HCT116 (cell line): ENCODE data around the gene TMEM266.

ENCODE experiments used
- CEBPB ChIP-seq: IDR thresholded peaks from 2 replicates; pipeline ENCODE4 v1.6.1; 2012; ENCODE audit warnings: low read depth
- CTCF ChIP-seq, 3 experiments: fragments of 200-600 bp in 1 of 3; sonication (generic) in 1 of 3; IDR thresholded peaks in 2 of 3; conservative IDR thresholded peaks in 1 of 3; 2 replicates each; pipeline ENCODE4 v1.5.1; 2012 to 2017; ENCODE audit warnings: low read depth in 2 of 3, low read length in 2 of 3, antibody characterized with exemption in 1 of 3, borderline replicate concordance in 1 of 3, control low read depth in 1 of 3, mild to moderate bottlenecking in 1 of 3, mixed read lengths in 1 of 3, mixed run types in 1 of 3, moderate library complexity in 1 of 3; ENCODE audit not compliant: insufficient read depth in 1 of 3
- EZH2phosphoT487 ChIP-seq: fragments of 200-600 bp; IDR thresholded peaks from 2 replicates; pipeline ENCODE4 v1.6.1; 2018; ENCODE audit warnings: antibody characterized with exemption, borderline replicate concordance
- POLR2A ChIP-seq: IDR thresholded peaks from 2 replicates; pipeline ENCODE4 v1.7.0; 2011; ENCODE audit warnings: borderline replicate concordance; ENCODE audit not compliant: insufficient read depth, insufficient read length; ENCODE audit errors: extremely low read depth
- POLR2AphosphoS5 ChIP-seq: IDR thresholded peaks from 2 replicates; pipeline ENCODE4 v1.6.1; 2011; ENCODE audit warnings: mild to moderate bottlenecking, low read depth, low read length, moderate library complexity
- SP1 ChIP-seq: IDR thresholded peaks from 2 replicates; pipeline ENCODE4 v1.6.1; 2012; ENCODE audit warnings: low read depth
- ZNF274 ChIP-seq: fragments of 200-500 bp; sonication (Bioruptor generic); IDR thresholded peaks from 2 replicates; pipeline ENCODE4 v1.6.1; 2014; ENCODE audit warnings: mild to moderate bottlenecking, low read depth, low read length, inconsistent platforms
- TF ChIP-seq, protein P1 (sequence below): IDR thresholded peaks from 2 replicates; pipeline ENCODE4 v1.6.1; 2012; ENCODE audit warnings: low read depth

GRCh38 chr15:76059320-76060117 lies at the start of gene TMEM266:
- TF ChIP-seq SP1 (no peak), CEBPB (no peak), EZH2phosphoT487 (no peak), CTCF (IDR thresholded peaks at IDR 0.05 in 2 of 3, conservative IDR thresholded peaks at IDR 0.05 in 1 of 3; ENCODE audit: borderline replicate concordance in 1 of 3, insufficient read depth in 1 of 3, low read depth in 2 of 3, low read length in 2 of 3) (no peak), POLR2A (no peak), ZNF274 (no peak), POLR2AphosphoS5 (no peak)
- TF ChIP-seq, protein P1, sequence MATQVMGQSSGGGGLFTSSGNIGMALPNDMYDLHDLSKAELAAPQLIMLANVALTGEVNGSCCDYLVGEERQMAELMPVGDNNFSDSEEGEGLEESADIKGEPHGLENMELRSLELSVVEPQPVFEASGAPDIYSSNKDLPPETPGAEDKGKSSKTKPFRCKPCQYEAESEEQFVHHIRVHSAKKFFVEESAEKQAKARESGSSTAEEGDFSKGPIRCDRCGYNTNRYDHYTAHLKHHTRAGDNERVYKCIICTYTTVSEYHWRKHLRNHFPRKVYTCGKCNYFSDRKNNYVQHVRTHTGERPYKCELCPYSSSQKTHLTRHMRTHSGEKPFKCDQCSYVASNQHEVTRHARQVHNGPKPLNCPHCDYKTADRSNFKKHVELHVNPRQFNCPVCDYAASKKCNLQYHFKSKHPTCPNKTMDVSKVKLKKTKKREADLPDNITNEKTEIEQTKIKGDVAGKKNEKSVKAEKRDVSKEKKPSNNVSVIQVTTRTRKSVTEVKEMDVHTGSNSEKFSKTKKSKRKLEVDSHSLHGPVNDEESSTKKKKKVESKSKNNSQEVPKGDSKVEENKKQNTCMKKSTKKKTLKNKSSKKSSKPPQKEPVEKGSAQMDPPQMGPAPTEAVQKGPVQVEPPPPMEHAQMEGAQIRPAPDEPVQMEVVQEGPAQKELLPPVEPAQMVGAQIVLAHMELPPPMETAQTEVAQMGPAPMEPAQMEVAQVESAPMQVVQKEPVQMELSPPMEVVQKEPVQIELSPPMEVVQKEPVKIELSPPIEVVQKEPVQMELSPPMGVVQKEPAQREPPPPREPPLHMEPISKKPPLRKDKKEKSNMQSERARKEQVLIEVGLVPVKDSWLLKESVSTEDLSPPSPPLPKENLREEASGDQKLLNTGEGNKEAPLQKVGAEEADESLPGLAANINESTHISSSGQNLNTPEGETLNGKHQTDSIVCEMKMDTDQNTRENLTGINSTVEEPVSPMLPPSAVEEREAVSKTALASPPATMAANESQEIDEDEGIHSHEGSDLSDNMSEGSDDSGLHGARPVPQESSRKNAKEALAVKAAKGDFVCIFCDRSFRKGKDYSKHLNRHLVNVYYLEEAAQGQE = no peak
